ENCODE measurements around the gene ETV3L.
A peak's percentile ranks its signal among the peaks of the same experiment; 100 is the strongest.
"Not testable (repeated sequence)": the region's sequence is repeated elsewhere in the genome, so short reads cannot be mapped to it uniquely, and the experiment has no call there.

ETV3L gene

GRCh38 chr1:157105298-157105987, 5.8 kb upstream of the ETV3L start:
- DNase-seq (ENCODE audit: low spot score) = no peak

- peak; percentile 63 for DNase-seq (ENCODE audit: low spot score)
Observed at GRCh38 chr1:157104598-157105293, 5.1 kb upstream of the ETV3L start.

DNA sequence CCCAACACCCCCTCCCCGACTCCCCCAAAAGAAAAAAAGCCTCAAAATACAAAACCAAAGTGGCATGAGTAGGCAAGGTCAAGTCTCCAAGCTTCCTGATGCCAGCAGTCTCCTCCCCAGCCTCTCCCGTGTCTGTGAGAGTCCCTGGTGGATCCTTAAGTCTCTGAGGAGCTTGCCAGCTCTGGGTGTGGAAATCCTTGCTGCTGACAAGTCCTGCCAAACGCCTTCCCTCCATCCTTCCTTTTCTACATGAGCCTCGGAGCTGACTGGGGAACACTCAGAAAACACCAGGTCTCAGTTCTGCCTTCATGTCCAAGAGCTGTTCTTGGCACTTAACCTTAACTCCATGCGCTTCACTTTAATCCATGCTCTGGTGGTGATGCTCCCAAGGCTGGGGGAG, 3.7 kb upstream of the ETV3L start:
- DNase-seq (ENCODE audit: low spot score) = no peak

GRCh38 chr1:157101149-157101548, 1.5 kb upstream of the ETV3L start:
- DNase-seq (ENCODE audit: low spot score) = no peak

DNA sequence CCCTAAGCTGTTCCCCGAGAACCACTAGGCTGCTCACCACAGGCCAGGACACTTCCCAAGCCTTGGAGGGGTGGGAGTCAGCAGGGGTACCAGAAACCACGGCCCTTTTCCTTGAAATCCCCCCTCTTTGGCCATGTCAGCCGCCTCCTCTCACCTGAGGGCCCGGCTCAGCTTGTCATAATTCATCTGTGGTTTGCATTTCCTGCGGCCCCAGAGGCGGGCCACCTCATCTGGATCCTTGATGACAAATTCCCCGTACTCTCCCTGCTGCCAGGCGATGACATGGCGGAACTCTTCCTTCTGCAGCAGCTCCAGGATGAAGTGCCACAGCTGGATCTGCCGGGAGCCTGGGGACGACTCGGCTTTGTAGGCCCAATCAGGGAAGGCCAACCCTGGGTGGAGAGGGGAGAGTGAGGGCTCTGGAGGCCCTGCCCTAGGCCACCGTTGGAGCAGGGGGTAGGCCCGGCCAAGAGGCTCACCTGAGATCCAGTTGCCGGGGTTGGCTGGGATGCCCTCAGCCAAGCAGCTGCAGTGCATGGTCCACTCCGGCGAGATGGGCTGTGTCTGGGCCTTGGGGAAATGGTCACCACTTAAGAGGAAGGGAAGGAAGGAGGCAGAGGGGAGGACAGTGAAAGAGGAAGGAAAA, 498 bp downstream of the ETV3L start:
- not testable (repeated sequence) for DNase-seq (ENCODE audit: low spot score)

GRCh38 chr1:157098519-157098918, 1.1 kb downstream of the ETV3L start:
- DNase-seq (ENCODE audit: low spot score) = no peak

GRCh38 chr1:157097692-157098091, 1.9 kb downstream of the ETV3L start:
- no peak for DNase-seq (ENCODE audit: low spot score)

- no peak for DNase-seq (ENCODE audit: low spot score)
Observed at GRCh38 chr1:157096881-157097280, 2.7 kb downstream of the ETV3L start.

DNA sequence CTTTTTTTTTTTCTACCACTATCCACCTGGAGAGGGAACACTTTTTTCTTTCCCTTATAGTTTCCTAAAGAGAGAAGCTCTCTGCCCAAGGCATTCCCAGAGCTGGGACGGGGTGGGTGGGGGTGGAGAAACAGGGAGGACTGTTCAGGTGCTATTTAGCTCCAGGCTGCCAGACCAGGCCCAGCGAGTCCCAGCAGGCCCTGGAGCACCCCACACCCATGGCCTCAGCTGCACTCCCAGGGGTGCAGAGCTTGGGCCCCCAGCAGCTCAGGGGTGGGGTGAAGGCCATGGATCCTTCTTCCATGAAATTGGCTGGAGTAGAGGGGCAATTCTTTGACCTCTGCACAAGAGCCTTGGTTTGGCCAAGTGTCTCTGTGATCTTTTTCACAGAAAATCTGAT, 4.1 kb downstream of the ETV3L start:
- DNase-seq (ENCODE audit: low spot score) = no peak

DNA sequence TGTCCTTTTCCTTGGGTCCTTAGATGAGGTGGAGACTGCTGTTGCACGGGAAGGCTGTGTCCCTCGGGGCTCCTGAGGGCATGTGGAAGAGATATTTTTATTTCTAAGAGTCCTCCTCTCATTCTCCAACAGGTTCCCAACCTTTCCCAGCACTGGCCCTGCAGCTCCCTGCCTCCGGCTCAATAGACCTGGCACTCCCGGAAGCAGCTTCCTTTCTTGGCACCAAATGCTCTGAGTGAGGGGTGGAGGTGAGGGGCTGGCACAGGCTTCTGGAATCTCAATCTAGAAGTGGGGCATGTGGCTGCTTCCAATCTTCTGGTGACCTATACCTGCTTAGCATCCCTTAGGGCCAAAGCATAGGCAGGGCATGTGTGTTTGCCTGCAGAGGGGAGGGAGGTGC, 4.5 kb downstream of the ETV3L start:
- no peak for DNase-seq (ENCODE audit: low spot score)

- no peak for DNase-seq (ENCODE audit: low spot score)
Observed at GRCh38 chr1:157092831-157093230, 6.8 kb downstream of the ETV3L start.

- DNase-seq (ENCODE audit: low spot score) = no peak
Observed at GRCh38 chr1:157091668-157092273, 7.8 kb downstream of the ETV3L start.

DNA sequence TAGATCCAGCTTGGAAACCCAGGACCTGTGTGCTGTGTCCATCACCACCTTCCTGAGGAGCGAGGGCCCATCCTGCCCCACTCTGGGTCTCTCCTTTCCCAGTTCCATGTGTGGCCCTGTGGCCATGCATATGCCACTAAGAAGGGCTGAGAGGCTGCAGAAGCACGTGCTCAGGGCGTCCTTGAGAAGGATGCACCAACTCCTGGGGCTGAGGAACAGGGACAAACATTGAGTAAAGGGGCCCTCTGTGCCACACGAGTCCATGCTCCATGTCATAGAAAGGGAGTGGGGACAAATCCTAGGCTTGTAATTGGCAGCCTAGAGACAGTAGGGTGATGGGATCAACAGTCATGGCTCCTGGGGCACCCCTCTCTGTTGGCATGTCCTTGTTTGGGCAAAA, 8.4 kb downstream of the ETV3L start:
- no peak for DNase-seq (ENCODE audit: low spot score)

DNA sequence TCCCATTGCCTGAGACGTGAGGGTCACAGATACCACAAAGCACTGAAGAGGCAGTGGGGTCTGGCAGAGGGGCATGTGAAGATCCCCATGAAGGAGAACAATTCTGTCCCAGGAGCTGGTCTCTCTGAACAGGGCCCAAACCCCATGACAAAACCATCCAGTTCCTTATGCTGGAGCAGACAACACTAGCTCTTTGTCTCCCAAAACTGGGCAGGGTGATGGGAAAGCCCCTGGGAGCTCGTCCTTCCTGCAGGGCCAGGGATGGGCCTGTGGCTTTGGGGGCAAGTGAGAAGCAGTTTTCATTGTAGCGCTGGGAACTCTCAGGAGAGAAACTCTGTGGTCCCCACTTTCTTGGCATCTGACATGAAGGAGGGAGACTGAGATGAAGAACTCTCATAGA, 8.8 kb downstream of the ETV3L start:
- no peak for DNase-seq (ENCODE audit: low spot score)

- peak; percentile 79 for DNase-seq (ENCODE audit: low spot score)
Observed at GRCh38 chr1:157090196-157090647, 9.4 kb downstream of the ETV3L start.

GRCh38 chr1:157089789-157090188, 9.8 kb downstream of the ETV3L start:
- peak; percentile 7 for DNase-seq (ENCODE audit: low spot score)

DNA sequence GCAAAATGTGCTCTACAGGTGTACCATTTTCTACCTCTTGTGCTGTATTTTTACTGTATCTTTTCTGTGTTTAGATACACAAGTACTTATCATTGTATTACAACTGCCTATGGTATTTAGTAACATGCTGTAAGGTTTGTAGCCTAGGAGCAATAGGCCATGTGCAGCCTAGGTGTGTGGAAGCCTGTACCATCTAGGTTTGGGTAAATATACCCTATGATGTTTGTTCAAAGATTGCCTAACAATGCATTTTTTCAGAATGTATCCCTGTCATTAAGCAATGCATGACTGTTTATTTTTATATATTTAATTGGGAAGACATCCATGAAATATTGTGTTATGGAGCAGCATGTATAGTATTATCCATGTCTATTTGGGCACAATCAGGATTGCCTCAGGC, 11.0 kb downstream of the ETV3L start:
- no peak for DNase-seq (ENCODE audit: low spot score)

GRCh38 chr1:157087030-157087429, 12.6 kb downstream of the ETV3L start:
- DNase-seq (ENCODE audit: low spot score) = no peak

DNA sequence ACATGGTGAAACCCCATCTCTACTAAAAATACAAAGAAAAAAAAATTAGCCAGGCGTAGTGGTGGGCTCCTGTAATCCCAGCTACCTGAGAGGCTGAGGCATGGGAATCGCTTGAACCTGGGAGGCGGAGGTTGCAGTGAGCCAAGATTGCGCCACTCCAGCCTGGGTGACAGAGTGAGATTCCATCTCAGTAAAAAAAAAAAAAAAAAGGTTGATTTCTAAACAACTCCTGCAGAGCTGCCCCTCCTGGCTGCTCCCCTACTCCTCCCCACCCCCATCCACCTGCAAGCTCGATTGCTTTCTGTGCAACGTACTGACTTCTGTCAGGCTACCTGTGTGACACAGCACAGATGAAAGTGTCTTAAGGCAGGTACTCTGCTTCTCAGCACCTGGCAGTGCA, 13.3 kb downstream of the ETV3L start:
- DNase-seq (ENCODE audit: low spot score) = no peak

- DNase-seq (ENCODE audit: low spot score) = no peak
Observed at GRCh38 chr1:157085421-157085820, 14.2 kb downstream of the ETV3L start.

DNA sequence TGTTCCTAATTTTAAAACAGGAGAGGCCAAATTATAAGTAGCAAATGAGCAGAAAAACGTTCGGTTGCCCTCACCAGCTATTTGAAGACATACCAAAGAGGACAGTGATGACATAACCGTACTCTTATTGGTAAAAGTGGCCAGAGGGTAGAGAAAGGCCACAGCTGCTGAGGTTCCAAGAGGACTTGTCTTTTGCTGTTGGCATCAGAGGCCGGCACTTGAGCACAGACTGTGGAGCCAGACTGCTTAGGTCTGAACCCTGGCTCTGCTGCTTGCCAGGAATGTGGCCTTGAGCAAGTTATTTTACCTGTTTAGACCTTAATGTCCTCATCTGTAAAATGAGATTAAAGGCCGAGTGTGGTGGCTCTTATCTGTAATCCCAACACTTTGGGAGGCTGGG, 14.9 kb downstream of the ETV3L start:
- DNase-seq (ENCODE audit: low spot score) = no peak

GRCh38 chr1:157081707-157082106, 17.9 kb downstream of the ETV3L start:
- DNase-seq (ENCODE audit: low spot score) = no peak

- no peak for DNase-seq (ENCODE audit: low spot score)
Observed at GRCh38 chr1:157080714-157081113, 18.9 kb downstream of the ETV3L start.
